ENCODE measurements around the gene GATB. TPM values are rescaled to one million over a fixed set of nuclear protein-coding genes. Genes with fewer than 3 reads are reported as not detected.

The GATB gene
- total and polyA plus RNA-seq, 2 donors (not counting 3 experiments of a cell fraction or from before 2014, with no cell fraction given), result 14.4 to 17.7 TPM

DNA sequence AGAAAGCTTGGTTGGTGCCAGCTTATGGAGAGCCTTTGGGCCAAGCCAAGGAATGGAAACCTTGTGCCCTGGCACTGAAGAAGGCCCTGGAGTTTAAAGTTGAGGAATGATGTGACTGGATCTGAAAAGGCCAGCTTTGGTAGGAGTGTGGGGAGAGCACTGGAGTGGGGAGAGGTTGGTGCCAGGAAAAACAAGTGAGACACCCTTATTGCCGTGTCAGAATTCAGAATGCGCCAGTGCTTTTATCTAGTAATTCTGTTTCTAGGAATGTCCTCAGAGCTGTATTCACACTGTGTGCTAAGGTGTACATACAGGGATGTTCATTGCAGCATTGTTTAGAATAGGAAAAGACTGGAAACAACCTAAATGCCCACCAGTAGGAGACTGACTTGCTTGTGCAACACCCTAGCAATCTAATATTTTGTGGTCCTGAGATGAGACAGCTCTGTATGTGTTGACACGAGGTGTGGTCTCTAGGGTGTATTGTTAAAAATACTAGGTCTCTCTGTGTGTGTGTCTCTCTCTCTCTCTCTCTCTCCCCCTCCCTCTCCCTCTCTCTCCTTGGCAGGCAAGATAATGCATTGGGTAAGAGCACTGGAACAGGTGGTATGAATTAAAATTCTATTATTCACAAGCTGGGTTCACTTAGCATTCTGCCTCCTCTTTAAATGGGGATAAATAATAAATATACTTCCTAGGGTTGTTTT, 107.8 kb downstream of the GATB start:
- Histone ChIP-seq H2AFZ (ENCODE audit: low read depth, low read length) (no peak overlapping the region), H3K9me3 (replicated peaks; ENCODE audit: control insufficient read depth, insufficient read depth, low read length) (no peaks in the 10 kb centered on the region), H3K4me2 (ENCODE audit: insufficient read depth, low read length) (no peak overlapping the region), H3K79me2 (ENCODE audit: control insufficient read depth, insufficient read depth, low read length) (no peaks in the 10 kb centered on the region), H4K20me1 (replicated peaks; ENCODE audit: control insufficient read depth, extremely low read depth, insufficient read depth, low read length) (no peaks in the 10 kb centered on the region), H3K4me3 (replicated peaks in 1 of 3; ENCODE audit: insufficient read depth in 1 of 3, low read depth in 1 of 3, low read length in 3 of 3) (no peak overlapping the region), H3K27ac (ENCODE audit: insufficient read depth, low read depth, low read length) (no peak overlapping the region), H3K9me1 (replicated peaks; ENCODE audit: control insufficient read depth, extremely low read depth, insufficient read depth, low read length) (no peaks in the 10 kb centered on the region), H3K9ac (replicated peaks; ENCODE audit: extremely low read depth, insufficient read depth, low read length) (no peak overlapping the region), H3K27me3 (ENCODE audit: control insufficient read depth in 2 of 2, insufficient read depth in 2 of 2, low read length in 2 of 2) (peaks cover 0 to 2% of the 10 kb centered on the region in 2 experiments), H3K4me1 (ENCODE audit: control insufficient read depth, extremely low read depth, insufficient read depth, low read length) (no peaks in the 10 kb centered on the region), H3K36me3 (ENCODE audit: control insufficient read depth in 2 of 2, extremely low read depth in 1 of 2, insufficient read depth in 2 of 2, low read length in 2 of 2) (no peaks in the 10 kb centered on the region)
- no TSS peak for BruUV-seq (replicated peaks)
- ChIA-PET CTCF (interaction anchor here (1.4 kb wide), 1 partner anchor 22 kb away, joined by 3 read pairs; no protein-coding TSS in a partner anchor), POLR2A (no interaction called here)
- FAIRE-seq, result no peak
- dilution Hi-C loops (cut with MboI; ENCODE audit: extremely low pct_ligation_motif_present, low sequenced_read_pairs), result no loop called here
- TF ChIP-seq, protein P1, sequence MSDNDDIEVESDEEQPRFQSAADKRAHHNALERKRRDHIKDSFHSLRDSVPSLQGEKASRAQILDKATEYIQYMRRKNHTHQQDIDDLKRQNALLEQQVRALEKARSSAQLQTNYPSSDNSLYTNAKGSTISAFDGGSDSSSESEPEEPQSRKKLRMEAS (IDR thresholded peaks at IDR 0.05; ENCODE audit: insufficient read depth, insufficient read length), result no peak
- TF ChIP-seq GATA2 (IDR thresholded peaks at IDR 0.05; ENCODE audit: insufficient read depth, insufficient read length, low read depth, low read length) (no peak), POLR2A (IDR thresholded peaks at IDR 0.05; ENCODE audit: low read depth, low read length) (no peak), FOS (IDR thresholded peaks at IDR 0.05; ENCODE audit: borderline replicate concordance, insufficient read depth, low read length) (no peak), POLR2AphosphoS5 (IDR thresholded peaks at IDR 0.05; ENCODE audit: insufficient read depth, low read depth, low read length) (no peak), EZH2 (IDR thresholded peaks at IDR 0.05; ENCODE audit: borderline replicate concordance, low read depth, low read length, severe bottlenecking) (no peak), MYC (IDR thresholded peaks at IDR 0.05; ENCODE audit: low read depth, low read length) (no peak), JUN (IDR thresholded peaks at IDR 0.05; ENCODE audit: borderline replicate concordance, insufficient read depth, insufficient read length, low read depth) (no peak)
- TF ChIP-seq, protein P2, sequence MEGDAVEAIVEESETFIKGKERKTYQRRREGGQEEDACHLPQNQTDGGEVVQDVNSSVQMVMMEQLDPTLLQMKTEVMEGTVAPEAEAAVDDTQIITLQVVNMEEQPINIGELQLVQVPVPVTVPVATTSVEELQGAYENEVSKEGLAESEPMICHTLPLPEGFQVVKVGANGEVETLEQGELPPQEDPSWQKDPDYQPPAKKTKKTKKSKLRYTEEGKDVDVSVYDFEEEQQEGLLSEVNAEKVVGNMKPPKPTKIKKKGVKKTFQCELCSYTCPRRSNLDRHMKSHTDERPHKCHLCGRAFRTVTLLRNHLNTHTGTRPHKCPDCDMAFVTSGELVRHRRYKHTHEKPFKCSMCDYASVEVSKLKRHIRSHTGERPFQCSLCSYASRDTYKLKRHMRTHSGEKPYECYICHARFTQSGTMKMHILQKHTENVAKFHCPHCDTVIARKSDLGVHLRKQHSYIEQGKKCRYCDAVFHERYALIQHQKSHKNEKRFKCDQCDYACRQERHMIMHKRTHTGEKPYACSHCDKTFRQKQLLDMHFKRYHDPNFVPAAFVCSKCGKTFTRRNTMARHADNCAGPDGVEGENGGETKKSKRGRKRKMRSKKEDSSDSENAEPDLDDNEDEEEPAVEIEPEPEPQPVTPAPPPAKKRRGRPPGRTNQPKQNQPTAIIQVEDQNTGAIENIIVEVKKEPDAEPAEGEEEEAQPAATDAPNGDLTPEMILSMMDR (IDR thresholded peaks at IDR 0.05; ENCODE audit: extremely low read depth in 1 of 2, insufficient read depth in 1 of 2, low read depth in 1 of 2, low read length in 2 of 2), result no peak
- intact Hi-C loops (cut with micrococcal nuclease), result no loop called here
- no peak for DNase-seq (ENCODE audit: low read depth, low spot score)
